ENCODE results near the gene CYB561A3. TPM values are rescaled to one million over a fixed set of nuclear protein-coding genes. Genes with fewer than 3 reads are reported as not detected.

The CYB561A3 gene
- total and polyA plus RNA-seq, 2 of the 13 experiments (the other 11 are each of a cell fraction or from before 2014, with no cell fraction given) = 11.4 to 14.9 TPM

DNA sequence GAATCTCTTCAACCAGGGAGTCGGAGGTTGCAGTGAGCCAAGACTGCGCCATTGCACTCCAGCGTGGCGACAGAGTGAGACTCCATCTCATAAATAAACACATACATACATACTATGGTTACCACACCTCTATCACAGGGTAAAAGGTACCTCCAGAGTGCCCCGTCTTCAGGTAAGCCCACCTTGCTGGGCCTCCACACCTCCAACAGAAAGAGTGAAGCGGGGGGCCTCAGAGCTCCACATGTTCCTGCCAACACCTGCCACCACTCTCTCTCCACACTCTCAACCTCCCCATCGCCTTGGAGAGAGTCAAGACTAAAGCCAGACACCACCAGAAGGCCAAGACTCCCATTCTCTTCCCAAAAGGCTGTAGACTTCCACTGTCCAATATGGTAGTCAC, 56.3 kb downstream of the CYB561A3 start:
- ChIA-PET CTCF (ENCODE audit: low intra/inter-chr PET ratio, low total read pairs) (no interaction called here), POLR2A (interaction anchor here (1.2 kb wide), 1 partner anchor 87 kb away, joined by 4 read pairs; the partner anchor contains the start of gene TMEM216)
- no peak for FAIRE-seq
- Histone ChIP-seq H3K4me1 (ENCODE audit: insufficient read depth, low read length) (peaks cover under 1% of the 10 kb centered on the region; the same call in 1 of the 2 replicates), H3K4me3 (replicated peaks in 1 of 3; ENCODE audit: insufficient read depth in 1 of 3, low read depth in 2 of 3, low read length in 3 of 3) (no peak overlapping the region), H3K4me2 (ENCODE audit: low read depth, low read length) (no peak overlapping the region), H4K20me1 (ENCODE audit: insufficient read depth, low read length) (0 out of 2 replicates have a peak, but pooled peaks cover 2% of the 10 kb centered on the region), H2AFZ (ENCODE audit: low read length) (no peak overlapping the region), H3K9ac (ENCODE audit: insufficient read depth, low read depth, low read length) (no peak overlapping the region), H3K36me3 (replicated peaks in 1 of 2; ENCODE audit: control insufficient read depth in 1 of 2, insufficient read depth in 2 of 2, low read length in 2 of 2) (peaks cover 55 to 94% of the 10 kb centered on the region in 2 experiments), H3K27me3 (ENCODE audit: control insufficient read depth in 1 of 2, insufficient read depth in 2 of 2, low read length in 2 of 2) (no peaks in the 10 kb centered on the region), H3K9me3 (ENCODE audit: low read length) (no peaks in the 10 kb centered on the region), H3K79me2 (ENCODE audit: insufficient read depth, low read length) (peaks cover 3% of the 10 kb centered on the region), H3K27ac (ENCODE audit: extremely low read length, insufficient read depth, low read length) (no peak overlapping the region)
- no TSS peak for BruUV-seq (replicated peaks)
- in situ Hi-C loops (cut with HindIII; ENCODE audit: extremely low pct_ligation_motif_present, low pct_unique_long_range_greater_than_20kb) (no loop called here), intact Hi-C loops (cut with micrococcal nuclease; ENCODE audit: unreplicated experiment) (no loop called here)
- WGBS (ENCODE audit: low lambda C conversion rate) = 97% methylated on average over 5 of the region's 7 CpGs
- DNase-seq (ENCODE audit: low spot score) = no peak
- ATAC-seq = no peak
- TF ChIP-seq BRCA1 (CRISPR knock-in tag; IDR thresholded peaks at IDR 0.05) = no peak
- TF ChIP-seq WIZ (CRISPR knock-in tag; IDR thresholded peaks at IDR 0.05) = no peak
- no peak for TF ChIP-seq SPEN (CRISPR knock-in tag; IDR thresholded peaks at IDR 0.05; ENCODE audit: low read depth)
- no peak for TF ChIP-seq MBNL3 (CRISPR knock-in tag; conservative IDR thresholded peaks at IDR 0.05)
- TF ChIP-seq RXRB (CRISPR knock-in tag; IDR thresholded peaks at IDR 0.05; ENCODE audit: borderline replicate concordance) = no peak
- no peak for TF ChIP-seq E2F5 (CRISPR knock-in tag; conservative IDR thresholded peaks at IDR 0.05)
- no peak for TF ChIP-seq ZNF547 (CRISPR knock-in tag; IDR thresholded peaks at IDR 0.05)
- TF ChIP-seq ZNF430 (CRISPR knock-in tag; IDR thresholded peaks at IDR 0.05) = no peak

DNA sequence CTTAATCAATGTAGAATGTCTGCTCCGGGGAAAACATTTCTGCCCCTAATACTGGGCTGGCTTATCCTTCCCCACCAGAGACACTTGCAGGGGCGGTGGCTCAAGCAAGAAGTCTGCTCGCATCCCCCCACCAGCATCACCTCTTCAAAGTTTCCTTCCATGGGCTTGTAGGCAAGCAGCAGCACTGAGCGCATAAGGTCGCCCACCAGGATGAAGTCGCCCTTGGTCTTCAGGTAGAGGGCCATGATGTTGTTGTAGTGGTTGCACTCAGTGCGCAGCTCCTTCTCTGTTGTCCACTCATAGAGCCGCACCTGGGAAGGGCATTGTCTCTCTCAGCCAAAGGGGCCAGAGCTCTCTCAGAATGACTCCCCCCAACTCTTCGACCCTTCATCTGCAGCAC, 58.0 kb downstream of the CYB561A3 start:
- FAIRE-seq = no peak

More for the DNA sequence above, 58.0 kb downstream of the CYB561A3 start:
- Histone ChIP-seq H3K9me3 (ENCODE audit: low read length) (no peaks in the 10 kb centered on the region), H3K27ac (ENCODE audit: extremely low read length, insufficient read depth, low read length) (no peak overlapping the region), H4K20me1 (ENCODE audit: insufficient read depth, low read length) (0 out of 2 replicates have a peak, but pooled peaks cover 2% of the 10 kb centered on the region), H3K27me3 (ENCODE audit: control insufficient read depth in 1 of 2, insufficient read depth in 2 of 2, low read length in 2 of 2) (no peaks in the 10 kb centered on the region), H3K9ac (ENCODE audit: insufficient read depth, low read depth, low read length) (no peak overlapping the region), H2AFZ (ENCODE audit: low read length) (no peak overlapping the region), H3K4me3 (replicated peaks in 1 of 3; ENCODE audit: insufficient read depth in 1 of 3, low read depth in 2 of 3, low read length in 3 of 3) (no peak overlapping the region), H3K36me3 (replicated peaks in 1 of 2; ENCODE audit: control insufficient read depth in 1 of 2, insufficient read depth in 2 of 2, low read length in 2 of 2) (peaks cover 50 to 90% of the 10 kb centered on the region in 2 experiments), H3K79me2 (ENCODE audit: insufficient read depth, low read length) (no peaks in the 10 kb centered on the region), H3K4me1 (ENCODE audit: insufficient read depth, low read length) (peaks cover 17% of the 10 kb centered on the region), H3K4me2 (ENCODE audit: low read depth, low read length) (no peak overlapping the region)
- DNase-seq (ENCODE audit: low spot score) (no peak), ATAC-seq (no peak)
- TF ChIP-seq ZFYVE20 (CRISPR knock-in tag; IDR thresholded peaks at IDR 0.05; ENCODE audit: borderline replicate concordance, low read depth) = no peak
- no peak for TF ChIP-seq YY1 (IDR thresholded peaks at IDR 0.05; ENCODE audit: insufficient read depth, insufficient replicate concordance, low read depth, low read length)
- no peak for TF ChIP-seq KLF6 (CRISPR knock-in tag; IDR thresholded peaks at IDR 0.05)
- TF ChIP-seq ZNF776 (CRISPR knock-in tag; IDR thresholded peaks at IDR 0.05) = no peak
- TF ChIP-seq ZNF503 (CRISPR knock-in tag; IDR thresholded peaks at IDR 0.05) = no peak
- no peak for TF ChIP-seq ZEB1 (IDR thresholded peaks at IDR 0.05; ENCODE audit: insufficient replicate concordance, low read depth)
- TF ChIP-seq ZNF543 (CRISPR knock-in tag; IDR thresholded peaks at IDR 0.05) = no peak
- TF ChIP-seq PRMT3 (CRISPR knock-in tag; IDR thresholded peaks at IDR 0.05; ENCODE audit: borderline replicate concordance, low read depth) = no peak
- in situ Hi-C loops (cut with HindIII; ENCODE audit: extremely low pct_ligation_motif_present, low pct_unique_long_range_greater_than_20kb) = no loop called here
- CTCF ChIA-PET (ENCODE audit: low intra/inter-chr PET ratio, low total read pairs) = no interaction called here
- WGBS (ENCODE audit: low lambda C conversion rate) = over 99% methylated on average over 9 of the region's 9 CpGs
- BruUV-seq (replicated peaks) = no TSS peak
- intact Hi-C loops (cut with micrococcal nuclease; ENCODE audit: unreplicated experiment) = no loop called here
- POLR2A ChIA-PET = no interaction called here

All from HepG2 (cell line).